ENCODE measurements around the gene CTAG2. TPM values are rescaled to one million over a fixed set of nuclear protein-coding genes. Genes with fewer than 3 reads are reported as not detected.

CTAG2 gene
- total RNA-seq, 2 experiments from 2014 or later: 46.5 to 48.2 TPM

Other genes starting within 250 kb of the CTAG2 start
- 10 to 100 TPM; 10.8 to 11.8 TPM for gene DNASE1L1, start 244.3 kb downstream of the CTAG2 start, total RNA-seq
- 10 to 100 TPM; 48.4 to 49.9 TPM for gene TAFAZZIN, start 242.0 kb downstream of the CTAG2 start, total RNA-seq
- 10 to 100 TPM; 38.5 to 39.6 TPM for gene ATP6AP1, start 224.9 kb downstream of the CTAG2 start, total RNA-seq
- 10 to 100 TPM; 87.0 to 97.3 TPM for gene GDI1, start 216.4 kb downstream of the CTAG2 start, total RNA-seq
- gene FAM50A, start 209.4 kb downstream of the CTAG2 start, total RNA-seq: 10 to 100 TPM; 73.2 to 78.2 TPM
- 10 to 100 TPM; 32.8 to 38.4 TPM for gene PLXNA3, start 195.3 kb downstream of the CTAG2 start, total RNA-seq
- 10 to 100 TPM; 64.7 to 64.9 TPM for gene LAGE3, start 174.3 kb downstream of the CTAG2 start, total RNA-seq
- 10 to 100 TPM; 66.4 to 68.6 TPM for gene UBL4A, start 167.0 kb downstream of the CTAG2 start, total RNA-seq
- 10 to 100 TPM; 34.3 to 37.2 TPM for gene SLC10A3, start 162.9 kb downstream of the CTAG2 start, total RNA-seq
- 10 to 100 TPM; 30.5 to 32.5 TPM for gene FAM3A, start 137.3 kb downstream of the CTAG2 start, total RNA-seq
- 100 to 1,000 TPM; 110 to 121 TPM for gene G6PD, start 106.7 kb downstream of the CTAG2 start, total RNA-seq
- gene IKBKG, start 106.0 kb downstream of the CTAG2 start, total RNA-seq: 10 to 100 TPM; 32.1 to 33.5 TPM
- gene CTAG1A, start 68.4 kb downstream of the CTAG2 start, total RNA-seq: not detected
- not detected for gene CTAG1B, start 34.3 kb downstream of the CTAG2 start, total RNA-seq
- gene GAB3, start 97.5 kb upstream of the CTAG2 start, total RNA-seq: 1 to 10 TPM; 5.6 to 6.0 TPM
- 100 to 1,000 TPM; 202 to 203 TPM for gene DKC1, start 109.3 kb upstream of the CTAG2 start, total RNA-seq
- 10 to 100 TPM; 15.1 to 15.5 TPM for gene MPP1, start 151.9 kb upstream of the CTAG2 start, total RNA-seq
- not detected for gene SMIM9, start 181.1 kb upstream of the CTAG2 start, total RNA-seq
- gene F8A1, start 232.8 kb upstream of the CTAG2 start, total RNA-seq: 10 to 100 TPM; 43.8 to 46.8 TPM

Measured in activated CD8-positive, alpha-beta memory T cell treated with anti-CD3 and anti-CD28 coated beads for 36 hours (primary cell).